Measurements from ENCODE around the gene PML. TPM values are rescaled to one million over a fixed set of nuclear protein-coding genes. Genes with fewer than 3 reads are reported as not detected.

PML gene
- total RNA-seq, 1 experiment from 2014 or later = 24.6 TPM

DNA sequence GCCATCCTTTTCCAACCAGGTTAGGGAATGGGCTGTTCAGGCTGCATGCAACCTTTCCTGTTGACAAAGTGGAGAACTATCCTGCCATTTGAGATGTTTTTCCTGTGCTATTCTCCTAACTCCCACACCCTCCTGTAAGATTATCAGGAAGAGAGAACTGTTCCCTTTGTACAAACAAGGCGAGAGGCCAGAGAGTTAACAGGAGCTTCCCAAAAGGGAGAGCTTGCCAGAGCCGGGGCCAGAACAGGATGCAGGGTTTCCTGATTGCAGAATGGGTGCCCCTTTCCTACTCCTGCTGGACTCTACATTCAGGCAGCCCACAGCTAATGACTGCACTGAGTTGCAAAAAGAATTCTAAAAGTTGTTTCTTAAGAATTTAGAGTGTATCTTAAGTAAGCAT, 17.1 kb downstream of the PML start:
- H3K4ac ChIP-seq (ENCODE audit: low read depth, low read length) = no peak overlapping the region
- no peak overlapping the region for H3K23ac ChIP-seq (ENCODE audit: insufficient read length, low read depth, low read length)
- H3K27me3 ChIP-seq (ENCODE audit: insufficient read depth, low read length) = no peaks in the 10 kb centered on the region
- H2BK5ac ChIP-seq (ENCODE audit: insufficient read length, low read length) = no peak overlapping the region
- H3K9ac ChIP-seq (ENCODE audit: extremely low read depth, insufficient read length, low read length) = no peak overlapping the region
- no peak overlapping the region for H3K27ac ChIP-seq (ENCODE audit: insufficient read length, low read depth, low read length)
- H3K9me3 Mint-ChIP-seq = no peaks in the 10 kb centered on the region
- no peak overlapping the region for H4K5ac ChIP-seq (ENCODE audit: insufficient read length, low read depth, low read length)
- no peak overlapping the region for H3K27ac Mint-ChIP-seq
- peaks cover 2% of the 10 kb centered on the region for H3K79me1 ChIP-seq (ENCODE audit: insufficient read depth, low read depth, low read length, poor library complexity, severe bottlenecking)
- H3K23me2 ChIP-seq (ENCODE audit: insufficient read length, low read depth, low read length, poor library complexity, severe bottlenecking) = no peaks in the 10 kb centered on the region
- no peak overlapping the region for H2AK5ac ChIP-seq (ENCODE audit: insufficient read length, low read length)
- no peak overlapping the region for H4K8ac ChIP-seq (replicated peaks; ENCODE audit: insufficient read length, low read depth, low read length)
- TF ChIP-seq, protein P1, sequence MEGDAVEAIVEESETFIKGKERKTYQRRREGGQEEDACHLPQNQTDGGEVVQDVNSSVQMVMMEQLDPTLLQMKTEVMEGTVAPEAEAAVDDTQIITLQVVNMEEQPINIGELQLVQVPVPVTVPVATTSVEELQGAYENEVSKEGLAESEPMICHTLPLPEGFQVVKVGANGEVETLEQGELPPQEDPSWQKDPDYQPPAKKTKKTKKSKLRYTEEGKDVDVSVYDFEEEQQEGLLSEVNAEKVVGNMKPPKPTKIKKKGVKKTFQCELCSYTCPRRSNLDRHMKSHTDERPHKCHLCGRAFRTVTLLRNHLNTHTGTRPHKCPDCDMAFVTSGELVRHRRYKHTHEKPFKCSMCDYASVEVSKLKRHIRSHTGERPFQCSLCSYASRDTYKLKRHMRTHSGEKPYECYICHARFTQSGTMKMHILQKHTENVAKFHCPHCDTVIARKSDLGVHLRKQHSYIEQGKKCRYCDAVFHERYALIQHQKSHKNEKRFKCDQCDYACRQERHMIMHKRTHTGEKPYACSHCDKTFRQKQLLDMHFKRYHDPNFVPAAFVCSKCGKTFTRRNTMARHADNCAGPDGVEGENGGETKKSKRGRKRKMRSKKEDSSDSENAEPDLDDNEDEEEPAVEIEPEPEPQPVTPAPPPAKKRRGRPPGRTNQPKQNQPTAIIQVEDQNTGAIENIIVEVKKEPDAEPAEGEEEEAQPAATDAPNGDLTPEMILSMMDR (conservative IDR thresholded peaks at IDR 0.05) = no peak
- no CpG with 5 or more reads among the region's 2 CpGs for WGBS (ENCODE audit: extremely low coverage, insufficient read length, low lambda C conversion rate)
- H3T11ph ChIP-seq (ENCODE audit: low read length) = no peak overlapping the region
- peaks cover 6 to 13% of the 10 kb centered on the region in 2 experiments for H3K4me1 Mint-ChIP-seq
- no peak overlapping the region for H3K56ac ChIP-seq (ENCODE audit: insufficient read length, low read depth, low read length)
- H2BK15ac ChIP-seq (ENCODE audit: low read depth, low read length) = no peak overlapping the region
- no peaks in the 10 kb centered on the region for H3K9me3 ChIP-seq (ENCODE audit: control insufficient read depth, low read depth, low read length)
- H4K91ac ChIP-seq (ENCODE audit: insufficient read length, low read depth, low read length) = no peak overlapping the region
- no peak for DNase-seq
- no peak overlapping the region for H2AFZ ChIP-seq (ENCODE audit: low read length)
- H3K18ac ChIP-seq (ENCODE audit: insufficient read length, low read depth, low read length) = no peak overlapping the region
- H3K4me2 ChIP-seq (ENCODE audit: insufficient read depth, insufficient read length, low read length) = no peak overlapping the region
- no peak overlapping the region for H3K14ac ChIP-seq (ENCODE audit: insufficient read depth, low read length)
- H3K4me1 ChIP-seq (ENCODE audit: insufficient read depth, low read length) = peaks cover 2% of the 10 kb centered on the region; the same call in 1 of the 2 replicates
- H2BK12ac ChIP-seq (ENCODE audit: insufficient read length, low read depth, low read length) = no peak overlapping the region
- H3K36me3 Mint-ChIP-seq (ENCODE audit: insufficient read depth in 1 of 3, low read depth in 3 of 3) = peaks cover 1 to 13% (median 9%) of the 10 kb centered on the region in 3 experiments; a peak in 5 of 7 replicates
- H3K27me3 Mint-ChIP-seq (ENCODE audit: low read depth) = no peaks in the 10 kb centered on the region
- peaks cover 3% of the 10 kb centered on the region; the same call in 1 of the 2 replicates for H3K79me2 ChIP-seq (ENCODE audit: insufficient read depth, low read length)
- no peak overlapping the region for H2BK20ac ChIP-seq (ENCODE audit: low read depth, low read length, poor library complexity, severe bottlenecking)
- no peak overlapping the region for H2BK120ac ChIP-seq (ENCODE audit: low read depth, low read length, poor library complexity, severe bottlenecking)
- H3K4me3 Mint-ChIP-seq = no peak overlapping the region
- no peaks in the 10 kb centered on the region for H4K20me1 ChIP-seq (ENCODE audit: control insufficient read depth, insufficient read depth, insufficient read length)

All from H9 (cell line).